ENCODE measurements around the gene EPHB4. TPM values are rescaled to one million over a fixed set of nuclear protein-coding genes. Genes with fewer than 3 reads are reported as not detected.

EPHB4 gene
- total and polyA plus RNA-seq, 10 of the 15 experiments (the other 5 are each of a cell fraction or from before 2014, with no cell fraction given), result 0.32 to 0.85 (median 0.48) TPM; not detected in 4

GRCh38 chr7:100867040-100867775, 39.9 kb upstream of the EPHB4 start, which contains the start of gene TRIP6 (continued):
- TF ChIP-seq STAT3 (IDR thresholded peaks at IDR 0.05; ENCODE audit: low read depth, low read length), result no peak
- TF ChIP-seq USF1 (IDR thresholded peaks at IDR 0.05; ENCODE audit: borderline replicate concordance, extremely low read length, insufficient read depth, low read depth, low read length), result peak; percentile 88
- no peak for TF ChIP-seq E4F1 (IDR thresholded peaks at IDR 0.05; ENCODE audit: borderline replicate concordance, partially characterized antibody)
- peak; percentile 78; the same call in 1 of the 2 replicates for TF ChIP-seq MAX (IDR thresholded peaks at IDR 0.05; ENCODE audit: low read depth, low read length)
- 0 out of 2 replicates have a peak, but pooled peaks have one; percentile 44 for TF ChIP-seq CHD2 (IDR thresholded peaks at IDR 0.05; ENCODE audit: borderline replicate concordance, low read depth, low read length)
- peak; percentile 99 for TF ChIP-seq NBN (IDR thresholded peaks at IDR 0.05)
- TF ChIP-seq E2F4 (IDR thresholded peaks at IDR 0.05; ENCODE audit: low read depth, low read length), result no peak
- TF ChIP-seq NFIC (IDR thresholded peaks at IDR 0.05; ENCODE audit: low read depth, low read length), result no peak
- no peak for TF ChIP-seq PRDM15 (CRISPR knock-in tag; IDR thresholded peaks at IDR 0.05)
- TF ChIP-seq KDM1A (IDR thresholded peaks at IDR 0.05; ENCODE audit: borderline replicate concordance), result no peak
- TF ChIP-seq CEBPZ (IDR thresholded peaks at IDR 0.05; ENCODE audit: low read depth, low read length), result no peak
- no peak; the same call in 1 of the 2 replicates for TF ChIP-seq MYB (IDR thresholded peaks at IDR 0.05; ENCODE audit: borderline replicate concordance, low read depth, low read length)
- no peak for TF ChIP-seq WRNIP1 (IDR thresholded peaks at IDR 0.05; ENCODE audit: borderline replicate concordance, low read depth, low read length)
- TF ChIP-seq SREBF1 (IDR thresholded peaks at IDR 0.05; ENCODE audit: low read length), result no peak
- TF ChIP-seq SRF (IDR thresholded peaks at IDR 0.05; ENCODE audit: low read depth in 2 of 2, low read length in 2 of 2), result no peak
- no peak for TF ChIP-seq FOXK2 (IDR thresholded peaks at IDR 0.05)
- no peak; the same call in 2 of the 3 replicates for TF ChIP-seq POU2F2 (IDR thresholded peaks at IDR 0.05; ENCODE audit: borderline replicate concordance, low read depth, low read length)
